SU-DHL-6 (cell line): Measurements from ENCODE around the gene TBC1D20.

ENCODE experiments used
- EZH2phosphoT487 ChIP-seq: fragments of 200-600 bp; sonication (generic), shearing (Covaris generic); conservative IDR thresholded peaks from 2 replicates; pipeline ENCODE4 v1.6.1; 2018; ENCODE audit warnings: mild to moderate bottlenecking, antibody characterized with exemption, low read length, moderate library complexity, mixed read lengths
- TF ChIP-seq, protein P1 (sequence below): fragments of 200-600 bp; sonication (generic); IDR thresholded peaks from one replicate; pipeline ENCODE4 v1.5.1; 2017; ENCODE audit warnings: antibody characterized with exemption, mild to moderate bottlenecking, low read length, moderate library complexity; ENCODE audit not compliant: insufficient read depth, poor library complexity, severe bottlenecking

DNA sequence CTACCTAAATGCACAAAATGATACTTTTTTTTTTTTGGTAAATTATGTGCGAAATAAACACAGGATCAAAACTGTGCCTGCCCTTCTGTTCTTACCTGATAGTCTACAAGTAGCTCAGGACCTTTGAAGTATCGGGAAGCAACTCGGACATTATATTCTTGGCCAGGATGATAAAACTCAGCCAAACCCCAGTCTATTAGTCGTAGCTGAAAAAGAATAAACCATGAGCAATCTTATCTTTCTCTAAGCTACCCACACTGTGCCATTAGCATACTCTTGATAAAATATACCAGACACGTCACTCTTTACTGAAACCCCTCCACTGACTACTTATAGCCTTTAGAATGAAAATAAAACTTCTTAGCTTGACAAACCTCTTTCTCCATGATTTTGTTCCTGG lies 29.8 kb upstream of the TBC1D20 start:
- TF ChIP-seq, protein P1, sequence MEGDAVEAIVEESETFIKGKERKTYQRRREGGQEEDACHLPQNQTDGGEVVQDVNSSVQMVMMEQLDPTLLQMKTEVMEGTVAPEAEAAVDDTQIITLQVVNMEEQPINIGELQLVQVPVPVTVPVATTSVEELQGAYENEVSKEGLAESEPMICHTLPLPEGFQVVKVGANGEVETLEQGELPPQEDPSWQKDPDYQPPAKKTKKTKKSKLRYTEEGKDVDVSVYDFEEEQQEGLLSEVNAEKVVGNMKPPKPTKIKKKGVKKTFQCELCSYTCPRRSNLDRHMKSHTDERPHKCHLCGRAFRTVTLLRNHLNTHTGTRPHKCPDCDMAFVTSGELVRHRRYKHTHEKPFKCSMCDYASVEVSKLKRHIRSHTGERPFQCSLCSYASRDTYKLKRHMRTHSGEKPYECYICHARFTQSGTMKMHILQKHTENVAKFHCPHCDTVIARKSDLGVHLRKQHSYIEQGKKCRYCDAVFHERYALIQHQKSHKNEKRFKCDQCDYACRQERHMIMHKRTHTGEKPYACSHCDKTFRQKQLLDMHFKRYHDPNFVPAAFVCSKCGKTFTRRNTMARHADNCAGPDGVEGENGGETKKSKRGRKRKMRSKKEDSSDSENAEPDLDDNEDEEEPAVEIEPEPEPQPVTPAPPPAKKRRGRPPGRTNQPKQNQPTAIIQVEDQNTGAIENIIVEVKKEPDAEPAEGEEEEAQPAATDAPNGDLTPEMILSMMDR, result no peak
- TF ChIP-seq EZH2phosphoT487, result no peak
